ENCODE results near the gene ITGB4.
A peak's percentile ranks its signal among the peaks of the same experiment; 100 is the strongest.

The ITGB4 gene

DNA sequence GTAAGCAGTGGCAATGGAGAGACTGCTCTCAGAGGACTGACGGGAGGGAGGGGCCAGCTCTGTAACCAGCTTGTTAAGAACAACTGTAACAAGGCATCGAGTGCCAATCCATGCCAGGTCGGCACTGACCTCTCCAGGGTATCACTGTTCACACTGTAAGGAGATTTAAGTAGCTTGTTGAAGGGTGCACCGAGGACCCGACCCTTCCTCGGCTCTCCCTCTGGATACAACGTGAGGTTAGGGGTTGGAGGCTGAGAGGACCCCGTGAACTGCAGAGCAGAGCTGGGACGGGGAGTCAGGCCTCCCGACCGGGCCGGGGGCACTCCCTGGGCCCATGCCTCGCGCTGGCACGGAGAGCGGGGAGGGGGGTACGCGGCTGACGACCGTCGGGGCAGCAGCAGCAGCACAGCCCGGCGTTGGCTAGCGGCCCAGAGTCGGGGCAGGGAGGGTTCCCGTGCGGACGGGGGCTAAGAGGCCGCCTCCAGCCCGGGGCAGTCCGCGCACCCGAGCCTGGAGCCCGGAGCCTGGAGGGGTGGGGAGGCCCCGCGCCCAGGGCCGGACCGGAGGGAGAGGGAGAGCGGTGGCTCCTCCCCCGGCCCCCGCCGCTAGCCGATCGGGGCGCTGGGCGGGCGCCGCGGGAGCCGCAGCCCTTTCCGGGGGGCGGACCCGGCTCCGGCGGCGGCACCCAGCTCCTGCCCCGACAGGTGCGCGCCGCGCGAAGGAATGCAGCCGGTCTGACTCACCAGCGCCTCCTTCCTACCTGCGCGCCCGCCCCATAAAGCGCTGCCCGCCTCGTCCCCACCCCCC is at the start of gene ITGB4:
TSS of gene ITGB4 (plus strand) at position 804 of the 807 bp plus-strand sequence. CDS start 3,245 bp downstream, outside the sequence.
- DNase-seq = peak; percentile 52 to 68

- no peak for DNase-seq
Observed at GRCh38 chr17:75672011-75672410, 49.2 kb upstream of the ITGB4 start.

DNA sequence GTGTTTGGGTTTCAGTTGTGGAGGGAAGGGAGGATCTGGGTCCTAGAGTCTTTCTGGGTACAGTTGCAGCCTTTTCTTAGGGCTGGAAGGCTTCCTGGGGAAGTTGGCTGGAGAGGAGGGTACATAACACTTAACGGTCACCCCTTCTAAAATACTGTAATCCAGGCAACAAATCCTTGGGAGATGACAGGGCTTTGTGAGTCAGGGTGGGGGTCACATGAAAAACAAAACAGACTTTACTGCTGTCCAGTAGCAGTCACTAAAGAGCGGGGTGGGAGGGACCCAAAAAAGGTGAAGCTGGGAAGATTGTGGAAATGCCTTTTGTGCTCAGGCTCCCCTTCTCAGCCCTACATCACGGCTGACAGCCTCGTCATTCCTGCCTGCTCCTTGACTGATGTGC is 47.8 kb upstream of the ITGB4 start:
- DNase-seq = no peak

- DNase-seq = no peak
Observed at GRCh38 chr17:75676461-75676860, 44.8 kb upstream of the ITGB4 start.

DNA sequence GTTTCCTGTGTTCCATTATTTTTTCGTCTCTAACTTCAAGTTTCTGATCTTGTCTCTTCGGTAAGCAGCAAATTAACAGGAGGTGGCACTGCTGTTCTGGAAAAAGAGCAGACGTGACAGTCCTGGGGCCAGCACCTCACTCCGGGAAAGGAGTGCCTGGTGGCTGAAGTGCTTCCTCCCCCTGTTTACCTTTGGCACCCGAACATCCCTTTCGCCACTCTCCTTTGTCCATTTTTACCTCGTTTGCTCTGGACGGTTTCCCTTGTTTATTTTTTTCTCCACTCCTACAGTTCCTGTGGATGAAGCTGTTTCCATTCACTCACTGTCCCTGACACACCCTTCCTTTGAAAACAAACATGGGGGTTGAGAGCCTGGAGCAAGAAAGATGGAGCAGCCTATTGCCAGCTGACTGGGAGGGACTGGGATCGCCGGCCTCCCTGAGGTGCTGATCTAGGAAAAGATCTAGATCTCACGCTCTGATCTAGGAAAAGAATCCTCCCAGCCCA is 41.5 kb upstream of the ITGB4 start:
- DNase-seq = no peak

GRCh38 chr17:75680431-75680830 is 40.8 kb upstream of the ITGB4 start:
- DNase-seq = no peak

DNA sequence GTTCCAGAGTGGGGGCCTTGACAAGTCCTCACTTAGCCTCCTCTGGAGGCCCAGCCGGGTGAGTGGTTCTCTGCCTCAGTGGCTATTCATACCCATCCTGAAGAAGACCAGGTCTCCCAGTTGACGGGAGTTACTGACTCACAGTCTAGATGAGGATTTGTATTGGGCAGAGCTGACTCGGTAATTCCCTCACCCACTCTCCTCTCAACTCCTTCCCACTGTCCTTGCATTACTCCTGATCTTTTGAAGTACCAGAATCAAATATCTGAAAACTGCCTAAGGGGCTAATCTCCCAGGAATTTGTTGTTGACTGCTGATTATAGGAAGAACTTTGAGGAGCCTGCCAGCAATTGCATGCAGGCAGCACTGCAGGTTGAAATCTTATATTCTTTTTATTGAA is 40.0 kb upstream of the ITGB4 start:
- DNase-seq = no peak

GRCh38 chr17:75683583-75683982 is 37.7 kb upstream of the ITGB4 start:
- no peak for DNase-seq

DNA sequence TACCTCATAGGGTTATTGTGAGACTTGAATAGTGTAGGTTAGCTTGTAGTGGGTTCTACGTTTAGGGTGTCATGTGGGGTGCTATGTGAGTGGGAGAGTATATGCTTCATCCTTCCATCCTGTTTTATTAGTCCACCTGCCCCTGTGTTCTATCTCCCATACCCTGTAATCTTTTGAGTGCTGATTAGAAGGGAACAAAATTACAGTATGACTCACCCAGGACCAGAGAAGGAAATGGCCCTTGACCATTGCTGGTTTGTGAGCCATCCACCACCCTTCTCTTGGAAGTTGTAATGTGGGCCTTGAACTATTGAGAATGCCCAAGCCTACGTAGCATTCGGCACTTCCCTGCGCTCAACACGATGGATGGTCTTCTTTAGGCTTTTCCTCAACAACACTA is 37.0 kb upstream of the ITGB4 start:
- no peak for DNase-seq

DNA sequence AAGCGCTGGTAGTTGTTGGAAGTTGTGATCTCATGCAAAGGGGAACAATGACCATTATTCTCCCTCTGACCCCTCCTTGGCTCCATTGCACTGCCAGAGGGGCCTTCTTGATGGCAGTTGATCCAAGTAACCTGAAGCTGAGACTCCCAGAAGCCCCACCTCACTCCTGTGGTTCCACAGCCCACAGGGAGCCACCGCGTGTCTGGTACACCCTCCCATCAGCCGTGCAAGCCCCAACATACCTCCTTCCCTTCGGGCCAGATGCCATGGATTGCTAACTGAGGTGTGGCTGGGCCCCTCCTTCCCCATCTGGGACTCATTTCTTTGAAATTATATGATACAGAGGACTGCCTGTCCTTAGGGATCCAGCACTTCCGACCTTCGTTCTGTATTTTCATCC is 36.3 kb upstream of the ITGB4 start:
- DNase-seq = no peak

GRCh38 chr17:75685499-75685898 is 35.8 kb upstream of the ITGB4 start:
- DNase-seq = no peak

- no peak for DNase-seq
Observed at GRCh38 chr17:75688209-75688825, 32.9 kb upstream of the ITGB4 start.

DNA sequence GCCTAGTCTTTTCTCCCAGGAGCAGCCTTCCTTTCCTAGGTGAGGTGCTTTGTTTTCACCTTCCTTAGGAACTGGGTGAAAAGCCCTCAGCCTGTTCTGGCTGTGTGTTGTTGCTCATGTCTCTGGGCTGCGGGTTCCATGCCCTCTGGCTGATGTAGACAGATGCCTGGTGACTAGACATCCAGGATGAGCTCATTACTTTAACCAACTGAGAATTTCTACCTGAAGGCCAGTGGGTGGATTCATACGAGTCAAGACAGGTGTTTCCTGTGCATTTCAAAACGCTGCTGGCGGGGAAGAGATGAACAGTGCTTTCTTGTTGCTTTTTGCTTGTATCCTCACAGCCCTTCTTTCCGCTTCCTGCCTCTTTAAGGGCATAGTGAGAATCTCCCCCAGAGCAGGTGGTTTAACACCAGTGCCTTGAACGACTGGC is 31.8 kb upstream of the ITGB4 start:
- peak in 1 of 2 experiments; percentile 38 for DNase-seq

DNA sequence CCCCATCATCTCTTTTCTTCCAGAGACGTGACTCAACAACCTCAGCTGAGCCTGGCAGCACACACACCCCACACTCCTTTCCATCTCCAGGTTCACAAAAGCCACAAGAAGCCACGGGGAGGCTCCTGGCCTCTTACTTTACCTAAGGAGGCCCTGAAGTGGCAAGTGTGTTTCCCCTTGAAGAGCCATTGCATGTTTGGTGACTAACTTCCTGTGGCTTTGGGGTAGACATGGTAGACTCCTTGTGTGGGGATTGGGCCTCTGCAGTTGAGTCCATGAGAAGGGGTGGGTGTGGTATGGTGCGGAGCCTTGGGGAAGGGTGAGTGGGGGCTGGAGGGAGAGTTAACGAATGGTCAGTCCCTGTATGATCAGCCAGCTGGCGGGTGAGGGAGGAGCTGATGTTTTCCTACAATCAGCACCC is 29.9 kb upstream of the ITGB4 start:
- no peak for DNase-seq

DNA sequence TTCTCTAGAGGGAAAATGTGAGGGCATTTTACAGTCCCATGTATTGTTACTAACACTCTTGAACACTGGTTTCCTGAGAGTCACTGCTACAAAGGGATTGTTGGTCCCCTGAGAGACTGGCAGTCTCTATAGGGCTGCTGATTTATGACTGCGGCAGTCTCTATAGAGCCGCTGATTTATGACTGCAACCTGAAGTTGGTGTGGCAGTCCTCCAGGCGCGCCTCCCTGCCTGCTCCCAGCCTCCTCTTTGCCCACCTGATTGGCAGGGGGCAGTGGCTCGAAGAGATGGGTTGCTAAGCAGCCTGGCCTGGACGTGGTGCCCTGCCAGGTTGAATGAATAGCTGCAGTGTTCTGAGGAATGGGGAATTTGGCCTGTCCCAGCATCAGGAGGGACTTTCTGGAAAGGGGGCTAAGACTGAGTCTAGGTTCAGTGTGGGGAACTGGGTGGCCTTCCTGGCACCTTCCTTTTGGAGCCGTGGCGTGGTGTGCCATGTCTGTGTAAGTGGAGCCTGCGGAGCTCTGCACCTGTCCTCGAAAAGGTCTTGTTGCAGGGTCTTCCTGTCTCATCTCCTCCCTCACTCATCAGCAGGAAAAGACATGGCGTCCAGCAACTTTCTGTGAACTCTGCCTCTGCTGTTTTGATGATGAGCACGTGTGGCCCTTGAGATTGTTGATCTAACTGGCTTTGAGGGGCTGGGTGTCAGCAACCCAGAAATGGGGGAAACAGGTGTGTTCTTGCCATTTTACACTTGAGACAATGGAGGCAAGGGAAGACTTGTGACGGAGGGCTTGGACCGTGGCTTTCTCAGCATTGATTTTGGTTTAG is 29.2 kb upstream of the ITGB4 start:
- no peak for DNase-seq

DNA sequence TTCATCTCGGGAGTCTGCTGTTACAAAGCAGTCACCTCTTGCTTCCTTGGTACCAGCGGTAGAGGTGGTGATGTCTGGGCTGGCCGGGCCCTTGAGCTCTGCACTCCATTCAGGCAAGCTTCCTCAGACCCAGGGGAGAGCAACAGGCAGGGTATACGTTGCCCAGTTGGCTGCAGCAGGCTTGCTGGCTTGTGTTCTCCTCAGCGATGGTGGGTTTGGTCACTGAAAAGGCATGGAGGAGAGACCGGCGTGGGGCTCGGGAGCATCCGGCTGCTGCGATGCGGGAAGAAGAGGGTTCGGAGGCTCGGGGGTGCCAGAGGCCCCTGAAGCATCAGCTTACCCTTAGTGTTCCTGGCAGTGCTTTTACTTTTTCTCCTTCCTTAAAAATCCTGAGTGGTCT is 28.3 kb upstream of the ITGB4 start:
- no peak for DNase-seq

- DNase-seq = no peak
Observed at GRCh38 chr17:75693500-75694481, 27.5 kb upstream of the ITGB4 start.

- no peak for DNase-seq
Observed at GRCh38 chr17:75694536-75694935, 26.7 kb upstream of the ITGB4 start.

- DNase-seq = no peak
Observed at GRCh38 chr17:75695141-75695829, 26.0 kb upstream of the ITGB4 start.

DNA sequence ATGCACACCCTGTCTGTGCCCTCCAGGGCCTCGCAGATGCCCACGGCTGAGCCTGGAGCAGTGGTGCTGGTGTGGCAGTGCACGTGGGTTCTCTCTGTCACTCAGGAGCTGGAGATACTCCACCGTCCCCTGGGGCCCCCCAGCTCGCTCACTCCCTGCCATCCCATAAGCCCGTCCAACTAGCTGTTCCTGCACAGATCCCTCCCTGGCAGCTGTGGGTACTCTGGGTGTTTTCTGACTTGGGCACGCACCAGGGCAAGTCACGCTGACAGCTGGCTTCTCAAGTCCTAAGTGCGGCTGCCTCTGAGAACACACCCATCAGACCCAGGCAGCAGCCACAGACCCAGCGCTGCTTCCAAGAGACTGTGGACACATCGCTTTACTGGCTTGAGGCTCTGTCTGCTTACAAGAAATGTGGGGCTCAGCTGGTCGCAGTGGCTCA is 25.4 kb upstream of the ITGB4 start:
- no peak for DNase-seq

GRCh38 chr17:75697651-75698291 is 23.5 kb upstream of the ITGB4 start:
- DNase-seq = no peak
